Endothelial cell (in vitro differentiated cells): ENCODE measurements around the gene ITGB2. TPM values are rescaled to one million over a fixed set of nuclear protein-coding genes. Genes with fewer than 3 reads are reported as not detected.

Experiments
- DNase-seq: peaks from one replicate; pipeline ENCODE4 v3.0.0; 2021; ENCODE audit warnings: low spot score
- H3K27ac Mint-ChIP-seq: one replicate; pipeline ENCODE4 v1.8.0; 2021; ENCODE audit warnings: mixed read lengths, inconsistent platforms; ENCODE audit not compliant: unreplicated experiment
- H3K27me3 Mint-ChIP-seq: one replicate; pipeline ENCODE4 v1.8.0; 2021; ENCODE audit warnings: mild to moderate bottlenecking, moderate library complexity, mixed read lengths, inconsistent platforms; ENCODE audit not compliant: unreplicated experiment
- H3K36me3 Mint-ChIP-seq: one replicate; pipeline ENCODE4 v1.8.0; 2021; ENCODE audit warnings: mild to moderate bottlenecking, low read depth, mixed read lengths, inconsistent platforms; ENCODE audit not compliant: unreplicated experiment
- H3K4me1 Mint-ChIP-seq: one replicate; pipeline ENCODE4 v1.8.0; 2021; ENCODE audit warnings: mild to moderate bottlenecking, mixed read lengths, inconsistent platforms; ENCODE audit not compliant: unreplicated experiment
- H3K4me3 Mint-ChIP-seq: one replicate; pipeline ENCODE4 v1.8.0; 2021; ENCODE audit warnings: mild to moderate bottlenecking, mixed read lengths, inconsistent platforms; ENCODE audit not compliant: unreplicated experiment
- H3K9me3 Mint-ChIP-seq: one replicate; pipeline ENCODE4 v1.8.0; 2021; ENCODE audit warnings: mixed read lengths, inconsistent platforms; ENCODE audit not compliant: unreplicated experiment
- CTCF ChIP-seq: fragments of 200-600 bp; sonication (generic); IDR thresholded peaks from one replicate; pipeline ENCODE4 v1.5.0; 2021; ENCODE audit warnings: antibody characterized with exemption; ENCODE audit not compliant: unreplicated experiment
- total RNA-seq: library from RNA; stranded (reverse); fragmentation: NEBNext Ultra II Directional; extraction: Animal tissue kit (Norgen Biotek cat#: 25700); gene quantifications from one replicate; pipeline ENCODE4 v1.2.1, GENCODE V29; 2021; ENCODE audit not compliant: unreplicated experiment

The ITGB2 gene
- total RNA-seq, 1 donor from 2014 or later = 21.3 TPM

GRCh38 chr21:44871576-44872269 lies 49.0 kb downstream of the ITGB2 start:
- no peaks in the 10 kb centered on the region for H3K9me3 Mint-ChIP-seq
- no peak for DNase-seq
- H3K27ac Mint-ChIP-seq = peak overlapping the region; percentile 77
- peaks cover 4% of the 10 kb centered on the region for H3K36me3 Mint-ChIP-seq
- peaks cover 53% of the 10 kb centered on the region for H3K4me1 Mint-ChIP-seq
- peaks cover 15% of the 10 kb centered on the region for H3K27me3 Mint-ChIP-seq
- TF ChIP-seq CTCF = no peak
- peak overlapping the region; percentile 97 for H3K4me3 Mint-ChIP-seq

GRCh38 chr21:44870748-44871495 lies 49.8 kb downstream of the ITGB2 start:
- Mint-ChIP-seq H3K36me3 (peaks cover 7% of the 10 kb centered on the region), H3K4me1 (peaks cover 57% of the 10 kb centered on the region), H3K27ac (peak overlapping the region; percentile 48), H3K9me3 (no peaks in the 10 kb centered on the region), H3K4me3 (peak overlapping the region; percentile 79), H3K27me3 (peaks cover 15% of the 10 kb centered on the region)
- DNase-seq = no peak
- TF ChIP-seq CTCF = no peak

- DNase-seq = no peak
- no peak for TF ChIP-seq CTCF
- Mint-ChIP-seq H3K36me3 (peaks cover 11% of the 10 kb centered on the region), H3K4me3 (peak overlapping the region; percentile 79), H3K27me3 (peaks cover 15% of the 10 kb centered on the region), H3K9me3 (no peaks in the 10 kb centered on the region), H3K4me1 (peaks cover 55% of the 10 kb centered on the region), H3K27ac (peak overlapping the region; percentile 32)
Measured at GRCh38 chr21:44869781-44870747, 50.6 kb downstream of the ITGB2 start.

GRCh38 chr21:44868707-44869106 lies 52.0 kb downstream of the ITGB2 start:
- H3K4me1 Mint-ChIP-seq = peaks cover 55% of the 10 kb centered on the region
- no peak for DNase-seq
- peak overlapping the region; percentile 13 for H3K27ac Mint-ChIP-seq
- H3K9me3 Mint-ChIP-seq = no peaks in the 10 kb centered on the region
- peaks cover 13% of the 10 kb centered on the region for H3K27me3 Mint-ChIP-seq
- no peak for TF ChIP-seq CTCF
- peaks cover 17% of the 10 kb centered on the region for H3K36me3 Mint-ChIP-seq
- H3K4me3 Mint-ChIP-seq = no peak overlapping the region
